ENCODE data around the gene POC1A.

DNA sequence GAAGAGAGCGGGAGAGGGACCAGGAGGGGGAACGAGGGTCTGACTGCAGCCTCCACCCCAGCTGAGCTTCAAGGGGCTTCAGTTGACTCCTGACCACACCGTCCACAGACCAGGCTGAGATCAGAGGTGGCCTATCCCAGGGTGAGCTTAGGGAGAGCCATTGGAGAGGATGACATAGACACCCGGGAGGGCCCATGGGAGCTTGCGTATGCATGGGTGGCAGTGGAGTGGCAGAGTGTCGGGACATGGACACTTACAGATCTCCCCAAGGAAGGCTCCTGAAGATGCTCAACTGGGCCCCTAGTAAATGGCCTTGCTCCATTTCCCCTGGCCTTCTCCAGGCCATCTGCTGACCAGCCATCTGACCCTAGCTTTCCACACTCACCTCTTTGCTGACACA, 31.1 kb upstream of the POC1A start:
- TF ChIP-seq, protein P1, sequence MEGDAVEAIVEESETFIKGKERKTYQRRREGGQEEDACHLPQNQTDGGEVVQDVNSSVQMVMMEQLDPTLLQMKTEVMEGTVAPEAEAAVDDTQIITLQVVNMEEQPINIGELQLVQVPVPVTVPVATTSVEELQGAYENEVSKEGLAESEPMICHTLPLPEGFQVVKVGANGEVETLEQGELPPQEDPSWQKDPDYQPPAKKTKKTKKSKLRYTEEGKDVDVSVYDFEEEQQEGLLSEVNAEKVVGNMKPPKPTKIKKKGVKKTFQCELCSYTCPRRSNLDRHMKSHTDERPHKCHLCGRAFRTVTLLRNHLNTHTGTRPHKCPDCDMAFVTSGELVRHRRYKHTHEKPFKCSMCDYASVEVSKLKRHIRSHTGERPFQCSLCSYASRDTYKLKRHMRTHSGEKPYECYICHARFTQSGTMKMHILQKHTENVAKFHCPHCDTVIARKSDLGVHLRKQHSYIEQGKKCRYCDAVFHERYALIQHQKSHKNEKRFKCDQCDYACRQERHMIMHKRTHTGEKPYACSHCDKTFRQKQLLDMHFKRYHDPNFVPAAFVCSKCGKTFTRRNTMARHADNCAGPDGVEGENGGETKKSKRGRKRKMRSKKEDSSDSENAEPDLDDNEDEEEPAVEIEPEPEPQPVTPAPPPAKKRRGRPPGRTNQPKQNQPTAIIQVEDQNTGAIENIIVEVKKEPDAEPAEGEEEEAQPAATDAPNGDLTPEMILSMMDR (IDR thresholded peaks at IDR 0.05; ENCODE audit: low read depth, low read length, poor library complexity, severe bottlenecking): no peak
- TF ChIP-seq EZH2phosphoT487 (IDR thresholded peaks at IDR 0.05; ENCODE audit: borderline replicate concordance, low read length): no peak
